GM23248 (cell line): ENCODE data around the gene MEGF9.

Experiments used
- EZH2 ChIP-seq: fragments of 200-600 bp; sonication (generic); IDR thresholded peaks from 2 replicates; pipeline ENCODE4 v1.6.1; 2018; ENCODE audit warnings: antibody characterized with exemption, mild to moderate bottlenecking; ENCODE audit not compliant: insufficient read depth, poor library complexity, severe bottlenecking
- EZH2phosphoT487 ChIP-seq: fragments of 200-600 bp; sonication (generic); IDR thresholded peaks from 2 replicates; pipeline ENCODE4 v1.6.1; 2018; ENCODE audit warnings: antibody characterized with exemption, moderate library complexity, mild to moderate bottlenecking, low read depth; ENCODE audit not compliant: insufficient read depth

GRCh38 chr9:120730654-120731514, 16.6 kb upstream of the MEGF9 start:
- TF ChIP-seq EZH2phosphoT487 (no peak), EZH2 (no peak)
